GM10266 (cell line): Measurements from ENCODE around the gene AKAP10.
"Not testable (repeated sequence)": the region's sequence is repeated elsewhere in the genome, so short reads cannot be mapped to it uniquely, and the experiment has no call there.

Experiments used
- DNase-seq: peaks from one replicate; pipeline ENCODE4 v3.0.0; 2012; ENCODE audit errors: extremely low spot score
- CTCF ChIP-seq: IDR thresholded peaks from 2 replicates; pipeline ENCODE4 v1.5.1; 2012; ENCODE audit warnings: mild to moderate bottlenecking, low read depth; ENCODE audit not compliant: control insufficient read depth, insufficient read depth; ENCODE audit errors: missing control alignments

Gene AKAP10

GRCh38 chr17:19978209-19978802, 678 bp upstream of the AKAP10 start:
- peak; percentile 59 for DNase-seq
- TF ChIP-seq CTCF = no peak

GRCh38 chr17:19975601-19976000, 2.0 kb downstream of the AKAP10 start:
- DNase-seq = no peak

GRCh38 chr17:19973156-19973555, 4.5 kb downstream of the AKAP10 start:
- DNase-seq = no peak
- TF ChIP-seq CTCF = no peak

More at GRCh38 chr17:19975601-19976000, 2.0 kb downstream of the AKAP10 start:
- no peak for TF ChIP-seq CTCF

GRCh38 chr17:19962954-19963353, 14.7 kb downstream of the AKAP10 start:
- not testable (repeated sequence) for DNase-seq

- DNase-seq = no peak
Observed at GRCh38 chr17:19958023-19958422, 19.6 kb downstream of the AKAP10 start.

GRCh38 chr17:19955099-19955498, 22.5 kb downstream of the AKAP10 start:
- TF ChIP-seq CTCF = no peak
- DNase-seq = no peak

More at GRCh38 chr17:19958023-19958422, 19.6 kb downstream of the AKAP10 start:
- no peak for TF ChIP-seq CTCF

- DNase-seq = not testable (repeated sequence)
Observed at GRCh38 chr17:19951411-19951810, 26.2 kb downstream of the AKAP10 start.

DNA sequence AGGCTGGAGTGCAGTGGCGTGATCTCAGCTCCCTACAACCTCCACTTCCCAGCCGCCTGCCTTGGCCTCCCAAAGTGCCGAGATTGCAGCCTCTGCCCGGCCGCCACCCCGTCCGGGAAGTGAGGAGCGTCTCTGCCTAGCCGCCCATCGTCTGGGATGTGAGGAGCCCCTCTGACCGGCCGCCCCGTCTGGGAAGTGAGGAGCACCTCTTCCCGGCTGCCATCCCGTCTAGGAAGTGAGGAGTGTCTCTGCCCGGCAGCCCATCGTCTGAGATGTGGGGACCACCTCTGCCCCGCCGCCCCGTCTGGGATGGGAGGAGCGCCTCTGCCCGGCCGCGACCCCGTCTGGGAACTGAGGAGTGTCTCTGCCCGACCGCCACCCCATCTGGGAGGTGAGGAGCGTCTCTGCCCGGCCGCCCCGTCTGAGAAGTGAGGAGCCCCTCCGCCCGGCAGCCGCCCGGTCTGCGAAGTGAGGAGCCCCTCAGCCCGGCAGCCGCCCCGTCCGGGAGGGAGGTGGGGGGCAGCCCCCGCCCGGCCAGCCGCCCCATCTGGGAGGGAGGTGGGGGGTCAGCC, 26.9 kb downstream of the AKAP10 start:
- DNase-seq = not testable (repeated sequence)
